Measurements from ENCODE around the gene SMAD1.
A peak's percentile ranks its signal among the peaks of the same experiment; 100 is the strongest.

SMAD1 gene

GRCh38 chr4:145545538-145546174 is 64.0 kb downstream of the SMAD1 start:
- no peaks in the 10 kb centered on the region for H3K27me3 ChIP-seq (replicated peaks; ENCODE audit: control insufficient read depth, insufficient read depth, low read length)
- no peak for DNase-seq (ENCODE audit: extremely low read depth, insufficient read length)
- TF ChIP-seq CTCF (IDR thresholded peaks at IDR 0.05; ENCODE audit: insufficient read depth, low read length, poor library complexity, severe bottlenecking) = no peak
- no peak overlapping the region for H3K4me3 ChIP-seq (replicated peaks; ENCODE audit: low read depth, low read length)
- peaks cover 6% of the 10 kb centered on the region for H3K36me3 ChIP-seq (ENCODE audit: control insufficient read depth, insufficient read depth, low read length)

DNA sequence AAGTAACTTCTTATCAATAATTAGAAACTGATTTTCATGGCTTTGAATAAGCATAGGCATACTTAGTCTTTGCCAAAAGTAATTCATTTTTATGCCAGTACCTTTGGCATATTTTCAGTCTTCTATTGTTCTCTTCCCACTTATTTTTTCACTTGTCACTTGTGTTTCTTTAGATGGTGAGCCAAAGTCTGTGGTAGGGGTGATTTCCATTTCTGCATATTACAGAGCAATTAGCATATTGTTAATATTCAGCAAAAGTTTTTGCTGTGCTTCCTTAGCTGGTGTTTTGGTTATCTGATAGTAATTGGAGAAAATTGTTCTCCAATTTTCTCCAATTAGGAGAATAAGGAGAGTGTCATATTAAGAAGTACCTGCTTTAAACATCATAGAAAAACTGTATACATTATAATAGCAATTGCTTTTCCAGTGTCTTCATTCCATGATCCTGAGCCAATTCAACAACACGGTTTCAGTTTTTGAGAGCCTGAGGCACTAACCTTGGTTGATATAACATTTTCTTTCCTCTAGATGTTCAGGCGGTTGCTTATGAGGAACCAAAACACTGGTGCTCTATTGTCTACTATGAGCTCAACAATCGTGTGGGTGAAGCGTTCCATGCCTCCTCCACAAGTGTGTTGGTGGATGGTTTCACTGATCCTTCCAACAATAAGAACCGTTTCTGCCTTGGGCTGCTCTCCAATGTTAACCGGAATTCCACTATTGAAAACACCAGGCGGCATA is 64.7 kb downstream of the SMAD1 start:
- Histone ChIP-seq H3K27me3 (replicated peaks; ENCODE audit: control insufficient read depth, insufficient read depth, low read length) (no peaks in the 10 kb centered on the region), H3K36me3 (ENCODE audit: control insufficient read depth, insufficient read depth, low read length) (peaks cover 6% of the 10 kb centered on the region), H3K4me3 (replicated peaks; ENCODE audit: low read depth, low read length) (no peak overlapping the region)
- DNase-seq (ENCODE audit: extremely low read depth, insufficient read length) = no peak
- TF ChIP-seq CTCF (IDR thresholded peaks at IDR 0.05; ENCODE audit: insufficient read depth, low read length, poor library complexity, severe bottlenecking) = no peak

DNA sequence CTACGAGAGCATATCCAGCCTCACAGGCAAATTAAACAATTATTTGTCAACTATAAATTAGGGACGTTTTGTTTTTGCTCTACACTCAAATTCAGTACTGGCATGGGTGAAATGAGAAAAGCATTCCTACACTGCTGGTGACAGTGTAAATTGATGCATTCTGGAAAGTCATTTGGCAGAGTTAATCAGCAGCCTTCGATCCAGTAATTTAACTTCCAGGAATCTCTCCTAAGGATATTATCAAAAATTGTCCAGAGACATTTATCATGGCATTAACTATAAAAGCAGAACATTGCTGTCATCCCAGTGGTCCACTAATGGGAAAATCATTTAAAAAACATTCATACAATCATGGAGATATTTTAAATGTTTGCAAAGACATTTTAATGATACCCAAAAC is 70.0 kb downstream of the SMAD1 start:
- DNase-seq (ENCODE audit: extremely low read depth, insufficient read length) = no peak
- Histone ChIP-seq H3K4me3 (replicated peaks; ENCODE audit: low read depth, low read length) (no peak overlapping the region), H3K36me3 (ENCODE audit: control insufficient read depth, insufficient read depth, low read length) (peaks cover 5% of the 10 kb centered on the region), H3K27me3 (replicated peaks; ENCODE audit: control insufficient read depth, insufficient read depth, low read length) (no peaks in the 10 kb centered on the region)
- no peak for TF ChIP-seq CTCF (IDR thresholded peaks at IDR 0.05; ENCODE audit: insufficient read depth, low read length, poor library complexity, severe bottlenecking)

DNA sequence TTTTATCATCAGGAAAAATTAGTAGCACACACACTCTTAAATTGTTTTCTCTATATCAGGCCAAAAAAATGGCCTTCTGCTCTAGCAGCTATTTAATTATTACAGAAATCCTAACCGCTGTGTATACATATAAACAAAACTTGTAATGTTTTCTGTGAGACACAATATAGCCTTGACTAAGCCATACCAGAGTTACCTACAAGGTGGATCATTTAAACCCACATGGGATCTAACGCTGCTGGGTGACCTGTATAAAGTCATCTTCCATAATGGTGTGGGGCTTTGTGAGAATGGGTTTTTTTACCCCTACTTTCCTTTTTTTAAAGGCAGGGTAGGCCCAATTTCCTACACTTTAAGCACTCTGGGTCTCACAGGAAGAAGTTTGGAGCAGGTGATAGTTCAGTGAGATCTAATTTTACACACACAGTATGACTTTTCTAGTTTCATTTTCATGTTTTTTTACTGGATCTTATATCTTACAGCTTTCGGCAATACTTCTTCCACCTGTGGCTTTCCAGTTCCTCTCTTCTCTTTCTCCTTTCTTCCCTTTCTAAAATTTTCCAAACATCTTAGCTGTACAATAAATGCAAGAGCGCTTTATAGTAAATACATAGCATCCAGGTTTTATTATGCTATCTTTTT is 70.6 kb downstream of the SMAD1 start:
- Histone ChIP-seq H3K4me3 (replicated peaks; ENCODE audit: low read depth, low read length) (peak overlapping the region; percentile 19; the same call in 1 of the 2 replicates), H3K36me3 (ENCODE audit: control insufficient read depth, insufficient read depth, low read length) (peaks cover 3% of the 10 kb centered on the region), H3K27me3 (replicated peaks; ENCODE audit: control insufficient read depth, insufficient read depth, low read length) (no peaks in the 10 kb centered on the region)
- no peak for DNase-seq (ENCODE audit: extremely low read depth, insufficient read length)
- TF ChIP-seq CTCF (IDR thresholded peaks at IDR 0.05; ENCODE audit: insufficient read depth, low read length, poor library complexity, severe bottlenecking) = no peak

- H3K36me3 ChIP-seq (ENCODE audit: control insufficient read depth, insufficient read depth, low read length) = no peaks in the 10 kb centered on the region; the same call in 1 of the 2 replicates
- DNase-seq (ENCODE audit: extremely low read depth, insufficient read length) = no peak
Measured at GRCh38 chr4:145553375-145553774, 71.7 kb downstream of the SMAD1 start.

More at GRCh38 chr4:145553375-145553774, 71.7 kb downstream of the SMAD1 start:
- Histone ChIP-seq H3K4me3 (replicated peaks; ENCODE audit: low read depth, low read length) (no peak overlapping the region), H3K27me3 (replicated peaks; ENCODE audit: control insufficient read depth, insufficient read depth, low read length) (no peaks in the 10 kb centered on the region)
- no peak for TF ChIP-seq CTCF (IDR thresholded peaks at IDR 0.05; ENCODE audit: insufficient read depth, low read length, poor library complexity, severe bottlenecking)

All from GM06990 (cell line).